Articular chondrocyte of knee joint (primary cell): ENCODE data around the gene VPS26B. TPM values are rescaled to one million over a fixed set of nuclear protein-coding genes. Genes with fewer than 3 reads are reported as not detected.

Source experiments
- total RNA-seq: library from RNA; depleted of rRNA; stranded (reverse); fragments of >200 nt; gene quantifications from 2 replicates; pipeline ENCODE4 v1.2.3, GENCODE V29; 2012

VPS26B gene
- 48.0 and 48.3 TPM in 2 replicates for total RNA-seq

DNA sequence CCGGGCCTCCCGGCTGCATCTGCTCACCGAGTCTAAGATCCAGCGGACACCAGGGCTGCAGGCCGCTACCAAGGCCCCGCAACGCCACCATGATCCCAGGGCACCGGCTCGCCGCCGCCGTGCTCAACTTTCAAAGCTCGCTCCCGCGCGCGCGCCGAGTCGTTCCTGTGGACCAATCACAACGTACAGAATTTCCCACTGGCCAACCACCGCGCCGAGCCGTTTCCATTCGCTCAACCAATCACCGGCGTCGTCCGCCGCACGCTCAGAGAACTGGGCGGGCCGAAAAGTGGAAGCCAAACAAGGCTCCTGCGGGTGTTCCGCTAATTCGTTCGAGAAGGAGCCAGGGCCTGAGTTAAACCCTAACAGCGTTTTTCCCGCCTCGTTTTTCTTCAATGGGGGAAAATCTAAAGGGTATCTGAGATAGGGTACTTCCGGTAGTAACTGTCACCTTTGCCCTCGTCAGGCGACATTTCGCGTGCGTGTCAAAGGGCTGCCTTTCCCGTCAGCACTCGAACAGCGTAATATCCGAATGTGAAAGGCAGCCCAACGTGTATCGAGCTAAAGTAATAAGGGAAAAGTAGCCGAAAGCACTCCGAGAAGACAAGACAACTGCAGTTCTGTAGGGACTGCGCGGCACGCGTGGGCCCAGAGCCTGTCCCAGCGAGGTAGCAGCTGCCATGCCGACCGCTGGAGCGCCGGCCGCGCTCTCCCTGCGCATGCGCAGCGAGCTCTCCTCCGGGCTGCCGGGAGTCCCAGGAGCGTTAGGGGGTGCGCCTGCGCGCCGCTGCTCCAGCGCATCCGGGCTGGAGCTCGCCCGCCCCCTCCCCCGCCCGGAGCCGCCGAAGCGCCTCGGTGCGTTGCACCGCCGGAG, at the start of gene VPS26B, which contains the start of gene NCAPD3:
Gene VPS26B (plus strand): TSS at position 836 of the 874 bp plus-strand sequence. CDS start 452 bp downstream, outside the sequence.
Gene NCAPD3 (minus strand): TSS at position 132 of the 874 bp plus-strand sequence. CDS start 41 bp downstream, at position 91.

DNA sequence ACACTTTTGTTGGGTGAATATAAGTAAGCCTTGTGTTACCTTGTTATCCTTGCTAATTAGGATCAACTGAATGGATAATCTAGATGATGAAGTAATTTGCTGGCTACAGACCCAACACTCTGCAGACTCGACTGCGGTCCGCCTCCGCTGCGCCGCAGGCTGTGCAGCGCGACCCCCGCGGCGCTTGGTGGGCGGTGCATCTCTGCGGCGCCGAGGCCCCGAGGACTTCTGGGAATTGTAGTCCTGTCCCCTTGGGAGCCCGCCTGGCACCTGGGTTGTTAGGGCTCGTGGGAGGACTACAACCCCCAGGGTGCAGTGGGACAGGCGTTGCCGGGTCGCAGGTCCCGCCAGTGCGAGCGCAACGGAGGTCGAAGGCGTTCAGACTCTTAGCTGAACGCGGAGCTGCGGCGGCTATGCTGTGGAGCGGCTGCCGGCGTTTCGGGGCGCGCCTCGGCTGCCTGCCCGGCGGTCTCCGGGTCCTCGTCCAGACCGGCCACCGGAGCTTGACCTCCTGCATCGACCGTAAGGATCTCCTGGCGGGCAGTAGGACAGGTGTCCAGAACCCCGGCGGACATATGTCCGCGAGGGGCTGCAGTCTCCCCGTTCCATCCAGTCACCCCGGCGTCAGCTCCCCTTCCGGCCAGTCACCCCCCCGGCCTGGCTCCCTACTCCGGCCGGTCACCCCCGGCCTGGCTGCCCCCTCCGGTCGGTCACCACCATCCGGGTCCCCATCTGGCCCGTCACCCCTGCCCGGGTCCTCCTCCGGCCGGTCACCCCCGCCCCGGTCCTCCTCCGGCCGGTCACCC, 28.9 kb downstream of the VPS26B start, which contains the start of the genes ACAD8 and THYN1:
Gene ACAD8 (plus strand): TSS at position 381 of the 806 bp plus-strand sequence. CDS start 33 bp downstream, at position 414.
Gene THYN1 (minus strand): TSS at position 165 of the 806 bp plus-strand sequence. CDS start 470 bp downstream, outside the sequence.

DNA sequence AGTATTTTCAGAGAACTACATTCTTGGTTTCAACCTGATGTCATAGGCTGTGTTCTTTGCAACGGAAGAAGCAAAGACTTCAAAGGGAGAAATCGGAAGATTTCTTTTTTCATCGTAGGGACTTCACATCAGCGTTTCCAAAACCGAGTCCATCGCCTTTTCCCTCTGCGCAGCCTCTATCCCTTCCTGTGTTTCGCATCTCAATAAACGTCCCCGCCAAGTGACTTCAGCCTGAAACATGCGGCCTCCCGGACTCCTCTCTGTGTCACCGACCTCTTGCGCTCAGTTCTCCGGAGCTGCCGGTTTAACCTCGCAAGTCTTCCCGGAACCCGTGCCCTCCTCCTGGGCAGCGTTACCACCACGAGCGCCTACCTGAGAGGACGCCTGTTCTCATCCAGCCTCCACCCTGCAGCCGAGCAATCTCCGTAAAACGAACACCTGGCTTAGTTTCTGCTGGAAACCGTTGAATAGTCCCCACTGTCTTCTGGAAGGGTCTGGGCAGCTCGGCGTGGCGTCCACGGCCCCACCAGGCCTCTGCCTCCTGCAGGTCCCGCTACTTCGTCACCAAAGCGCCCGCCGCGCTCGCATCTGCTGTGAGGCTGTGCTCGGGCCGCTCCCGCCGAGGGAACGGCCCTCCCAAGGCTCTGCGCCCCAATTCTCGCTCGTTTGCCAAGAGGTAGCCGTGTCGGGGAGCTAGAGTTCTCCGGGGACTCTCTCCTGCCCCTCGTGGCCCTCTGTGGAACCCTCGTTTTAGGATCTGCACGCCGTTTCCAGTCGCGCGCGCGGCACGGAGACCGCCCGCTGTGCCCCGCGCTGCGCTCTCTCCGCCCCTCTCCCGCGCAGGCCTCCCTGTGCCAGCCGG, 51.3 kb downstream of the VPS26B start, which contains the start of gene GLB1L3:
Gene GLB1L3 (plus strand): TSS at position 846 of the 862 bp plus-strand sequence. CDS start 362 bp downstream, outside the sequence.

Other genes starting within 250 kb of the VPS26B start
- gene JAM3, start 155.6 kb upstream of the VPS26B start, total RNA-seq: 63.5 and 72.7 TPM in 2 replicates
- 14.0 and 14.9 TPM in 2 replicates for gene NCAPD3, start 704 bp upstream of the VPS26B start, total RNA-seq
- gene THYN1, start 28.7 kb downstream of the VPS26B start, total RNA-seq: 46.1 and 46.6 TPM in 2 replicates
- 12.8 and 16.2 TPM in 2 replicates for gene ACAD8, start 28.9 kb downstream of the VPS26B start, total RNA-seq
- 0.32 and 0.65 TPM in 2 replicates for gene GLB1L3, start 51.7 kb downstream of the VPS26B start, total RNA-seq
- 0.11 and 0.91 TPM in 2 replicates for gene GLB1L2, start 107.3 kb downstream of the VPS26B start, total RNA-seq
- not detected in 2 replicates for gene B3GAT1, start 187.6 kb downstream of the VPS26B start, total RNA-seq